IgD-negative memory B cell (primary cell): ENCODE measurements around the gene OR2T27. TPM values are rescaled to one million over a fixed set of nuclear protein-coding genes. Genes with fewer than 3 reads are reported as not detected.
A peak's percentile ranks its signal among the peaks of the same experiment; 100 is the strongest.

Experiments used
- H3K27ac Mint-ChIP-seq, 3 donors: one replicate each; pipeline ENCODE4 v1.8.0; 2020 to 2022; ENCODE audit warnings: mild to moderate bottlenecking in 3 of 3, mixed read lengths in 3 of 3, moderate library complexity in 1 of 3
- H3K27me3 Mint-ChIP-seq: one replicate; pipeline ENCODE4 v1.8.0; 2021; ENCODE audit warnings: mixed read lengths
- H3K36me3 Mint-ChIP-seq: one replicate; pipeline ENCODE4 v1.8.0; 2020; ENCODE audit warnings: mild to moderate bottlenecking, mixed read lengths
- H3K4me1 Mint-ChIP-seq, 3 donors: one replicate each; pipeline ENCODE4 v1.8.0; 2020 to 2022; ENCODE audit warnings: mixed read lengths in 3 of 3, mild to moderate bottlenecking in 1 of 3
- H3K4me3 Mint-ChIP-seq, 4 donors: one replicate each; pipeline ENCODE4 v1.8.0; 2020 to 2022; ENCODE audit warnings: mild to moderate bottlenecking in 4 of 4, mixed read lengths in 4 of 4, moderate library complexity in 3 of 4
- H3K9me3 Mint-ChIP-seq, 3 donors: one replicate each; pipeline ENCODE4 v1.8.0; 2020 to 2021; ENCODE audit warnings: mixed read lengths in 3 of 3, mild to moderate bottlenecking in 1 of 3
- polyA plus RNA-seq: library from polyadenylated mRNA; unstranded; fragments of 300-500 nt; fragmentation: Illumina TruSeq; gene quantifications from one replicate; pipeline ENCODE4 v1.2.3, GENCODE V29; 2021

OR2T27 gene
- polyA plus RNA-seq, 1 donor from 2014 or later, result not detected

DNA sequence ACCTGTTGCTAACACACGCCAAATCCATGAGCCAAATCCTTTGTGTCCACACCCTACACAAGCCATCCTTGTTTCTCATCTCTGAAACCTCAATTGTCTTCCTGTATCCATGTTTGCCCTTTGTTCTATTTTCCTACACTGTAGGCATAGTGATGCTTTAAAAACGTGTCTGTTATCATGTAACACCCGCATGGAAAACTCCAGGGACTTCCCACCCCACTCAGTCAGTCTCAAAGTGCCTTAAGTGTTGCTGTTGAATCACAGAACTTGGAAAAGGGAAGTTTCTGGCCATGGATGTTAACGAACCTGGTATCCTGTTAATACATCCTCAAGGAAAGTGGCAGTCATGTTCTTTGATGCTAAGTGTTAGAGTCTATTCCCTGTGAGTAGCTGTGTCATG lies 30.2 kb downstream of the OR2T27 start:
- H3K36me3 Mint-ChIP-seq, result no peaks in the 10 kb centered on the region
- H3K4me1 Mint-ChIP-seq, result peaks cover 9 to 17% (median 14%) of the 10 kb centered on the region in 3 donors
- H3K27me3 Mint-ChIP-seq, result no peaks in the 10 kb centered on the region
- H3K4me3 Mint-ChIP-seq, result no peak overlapping the region
- H3K27ac Mint-ChIP-seq, result no peak overlapping the region
- H3K9me3 Mint-ChIP-seq, result no peaks in the 10 kb centered on the region

DNA sequence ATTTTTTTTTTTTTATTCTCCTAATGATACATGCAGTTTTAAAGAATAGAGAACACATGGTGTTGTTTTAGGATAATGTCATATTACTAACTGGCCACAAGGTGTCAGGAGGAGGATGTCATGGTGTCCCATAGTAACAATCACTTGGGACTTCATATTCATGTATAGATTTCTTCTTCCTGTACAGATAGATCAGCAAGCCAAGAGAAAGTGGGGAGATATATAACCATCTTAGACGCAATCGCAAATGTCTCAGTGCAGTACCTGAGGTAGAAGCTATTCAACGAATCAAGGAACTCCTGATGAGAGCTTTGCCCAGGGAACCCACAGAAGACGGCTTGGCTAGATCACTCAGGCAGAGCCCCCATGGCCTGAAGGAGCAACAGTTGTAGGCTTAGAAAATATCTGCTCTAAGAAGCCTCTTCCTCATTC lies 32.7 kb downstream of the OR2T27 start:
- Mint-ChIP-seq H3K27me3 (no peaks in the 10 kb centered on the region), H3K27ac (peak overlapping the region; percentile 32 to 88 (median 83)), H3K4me1 (peaks cover 6 to 14% (median 9%) of the 10 kb centered on the region in 3 donors), H3K9me3 (no peaks in the 10 kb centered on the region), H3K36me3 (no peaks in the 10 kb centered on the region), H3K4me3 (peak overlapping the region in 3 of 4 donors; percentile 38 to 57 (median 49))

DNA sequence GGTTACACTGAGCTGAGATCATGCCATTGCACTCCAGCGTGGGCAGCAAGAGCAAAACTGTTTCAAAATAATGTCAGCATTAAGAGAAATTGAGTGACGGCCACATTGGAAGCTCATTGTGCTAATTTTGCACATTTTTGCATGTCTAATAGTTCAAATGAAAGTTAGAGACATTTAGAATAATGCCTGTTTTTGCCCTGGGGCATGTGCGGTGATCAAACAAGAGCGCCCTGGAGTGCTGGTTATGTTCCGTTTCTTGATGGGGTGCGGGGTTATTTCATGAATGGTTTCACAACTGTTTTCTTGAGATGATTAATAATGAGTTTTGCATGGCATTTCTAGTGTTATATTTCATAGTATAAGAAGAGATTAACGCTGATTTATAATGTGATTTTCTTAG lies 33.6 kb downstream of the OR2T27 start:
- Mint-ChIP-seq H3K27me3 (no peaks in the 10 kb centered on the region), H3K36me3 (no peaks in the 10 kb centered on the region), H3K4me3 (no peak overlapping the region), H3K27ac (no peak overlapping the region), H3K9me3 (peaks cover 0 to 1% (median 0%) of the 10 kb centered on the region in 3 donors), H3K4me1 (peaks cover 6 to 14% (median 9%) of the 10 kb centered on the region in 3 donors)

DNA sequence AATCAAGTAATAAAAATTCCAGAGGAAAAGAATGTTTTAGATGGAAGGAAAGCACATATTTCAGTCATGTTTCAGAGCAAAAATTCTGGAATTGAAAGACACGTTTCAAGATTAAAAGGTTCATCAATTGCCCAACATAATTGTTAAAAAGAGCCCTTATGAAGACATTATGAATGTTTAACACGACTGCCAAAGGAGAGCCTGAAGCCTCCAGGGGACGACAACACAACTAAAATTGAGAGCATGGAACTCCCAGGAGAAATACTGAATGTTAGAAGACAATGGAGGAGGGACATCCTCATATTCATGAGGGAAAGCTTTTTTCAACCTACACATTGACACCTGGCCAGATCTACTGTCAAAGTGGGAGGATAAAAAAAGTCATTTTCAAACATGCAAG lies 36.5 kb downstream of the OR2T27 start:
- no peak overlapping the region for H3K27ac Mint-ChIP-seq
- peaks cover 6 to 14% (median 9%) of the 10 kb centered on the region in 3 donors for H3K4me1 Mint-ChIP-seq
- H3K36me3 Mint-ChIP-seq, result peaks cover 3% of the 10 kb centered on the region
- H3K9me3 Mint-ChIP-seq, result peaks cover 0 to 1% (median 0%) of the 10 kb centered on the region in 3 donors
- no peak overlapping the region for H3K4me3 Mint-ChIP-seq
- no peaks in the 10 kb centered on the region for H3K27me3 Mint-ChIP-seq

DNA sequence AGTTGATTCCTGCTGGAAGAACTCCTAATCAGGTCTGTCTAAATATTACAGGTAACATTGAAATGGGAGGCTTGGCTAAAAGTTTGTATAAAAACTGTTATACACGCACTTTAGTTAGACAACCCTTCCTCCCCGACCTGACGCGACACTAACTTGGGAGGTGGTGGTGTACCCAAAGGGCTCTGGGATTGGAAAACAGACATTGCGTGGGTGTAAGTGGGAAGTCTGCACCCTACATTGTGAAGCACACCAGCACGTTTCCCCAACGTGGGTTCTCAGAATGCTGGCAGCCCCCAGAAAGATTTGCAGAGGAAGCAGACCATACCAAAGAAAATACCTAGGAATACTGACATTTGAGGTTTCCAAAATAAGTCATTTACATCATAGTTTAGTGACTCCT lies 37.2 kb downstream of the OR2T27 start:
- Mint-ChIP-seq H3K9me3 (peaks cover 0 to 1% (median 0%) of the 10 kb centered on the region in 3 donors), H3K4me3 (no peak overlapping the region), H3K4me1 (peaks cover 6 to 14% (median 9%) of the 10 kb centered on the region in 3 donors), H3K36me3 (peaks cover 3% of the 10 kb centered on the region), H3K27me3 (no peaks in the 10 kb centered on the region), H3K27ac (no peak overlapping the region)

DNA sequence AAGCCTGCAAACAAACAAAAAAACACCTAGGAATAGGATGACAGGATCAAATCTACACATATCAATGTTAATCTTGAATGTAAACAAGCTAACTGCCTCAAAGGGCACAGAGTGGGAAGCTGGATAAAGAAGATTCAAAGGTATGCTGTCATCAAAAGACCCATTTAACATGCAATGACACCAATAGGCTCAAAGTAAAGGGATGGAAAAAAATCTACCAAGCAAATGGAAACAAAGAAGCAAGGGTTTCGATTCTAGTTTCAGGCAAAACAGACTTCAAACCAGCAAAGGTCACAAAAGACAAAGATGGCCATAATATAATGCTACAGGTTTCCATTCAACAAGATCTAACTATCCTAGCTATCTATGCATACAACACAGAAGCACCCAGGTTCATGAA lies 41.6 kb downstream of the OR2T27 start:
- H3K4me1 Mint-ChIP-seq, result peaks cover 0 to 4% (median 2%) of the 10 kb centered on the region in 3 donors
- H3K36me3 Mint-ChIP-seq, result peaks cover 3% of the 10 kb centered on the region
- no peaks in the 10 kb centered on the region for H3K27me3 Mint-ChIP-seq
- no peak overlapping the region for H3K4me3 Mint-ChIP-seq
- H3K9me3 Mint-ChIP-seq, result peaks cover 0 to 1% (median 0%) of the 10 kb centered on the region in 3 donors
- no peak overlapping the region for H3K27ac Mint-ChIP-seq

DNA sequence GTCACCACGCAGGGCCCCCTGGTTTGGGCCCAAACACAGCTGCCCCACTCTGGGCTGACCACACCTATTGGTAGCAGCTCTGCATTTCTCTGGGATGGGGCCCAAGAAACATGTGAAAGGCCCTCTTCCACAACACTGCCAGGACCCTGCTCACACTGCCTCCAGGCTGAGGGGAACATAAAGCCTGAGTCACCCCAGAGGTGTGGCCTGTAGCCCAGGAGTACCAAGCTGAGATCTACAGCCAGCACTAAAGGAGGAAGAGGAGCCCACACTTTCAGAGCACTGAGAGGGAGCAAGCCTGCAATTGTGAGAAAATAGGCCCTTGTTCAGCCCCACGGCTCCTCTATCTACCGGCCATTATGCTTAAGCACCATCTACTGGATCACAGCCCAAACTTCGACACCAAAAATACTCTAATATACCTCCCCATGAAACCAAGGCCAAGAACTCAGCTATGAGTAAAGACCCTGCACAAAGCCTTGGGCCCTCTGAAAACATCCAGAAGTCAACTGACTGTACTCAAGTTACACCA lies 43.4 kb downstream of the OR2T27 start:
- Mint-ChIP-seq H3K4me3 (no peak overlapping the region), H3K4me1 (no peaks in the 10 kb centered on the region), H3K27ac (peak overlapping the region in 1 of 3 donors; percentile 6), H3K36me3 (peaks cover 3% of the 10 kb centered on the region), H3K9me3 (peaks cover 0 to 1% (median 0%) of the 10 kb centered on the region in 3 donors), H3K27me3 (no peaks in the 10 kb centered on the region)

DNA sequence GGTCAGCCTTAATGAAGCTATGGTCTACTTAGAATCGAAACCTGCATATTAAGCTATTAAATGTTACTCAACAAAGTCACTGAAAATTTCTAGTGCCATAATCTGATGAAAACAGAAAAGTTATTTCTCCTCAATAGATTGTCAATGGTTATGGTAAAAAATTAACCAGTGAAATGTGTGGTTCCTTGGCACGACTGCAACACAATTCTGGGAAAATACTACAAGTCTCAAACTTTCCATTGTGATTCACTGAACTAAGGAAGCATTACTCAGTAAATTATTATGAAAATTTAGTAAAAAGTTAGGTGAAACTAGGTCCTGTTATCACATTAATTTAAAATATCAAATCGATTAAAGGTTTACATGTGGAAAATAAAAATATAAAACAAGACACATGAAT lies 45.0 kb downstream of the OR2T27 start:
- H3K36me3 Mint-ChIP-seq, result peaks cover 3% of the 10 kb centered on the region
- H3K27me3 Mint-ChIP-seq, result no peaks in the 10 kb centered on the region
- no peaks in the 10 kb centered on the region for H3K4me1 Mint-ChIP-seq
- H3K9me3 Mint-ChIP-seq, result no peaks in the 10 kb centered on the region
- no peak overlapping the region for H3K27ac Mint-ChIP-seq
- no peak overlapping the region for H3K4me3 Mint-ChIP-seq

Other genes starting within 250 kb of the OR2T27 start
- not detected for gene OR2T2, start 209.9 kb downstream of the OR2T27 start, polyA plus RNA-seq
- gene OR2T3, start 182.2 kb downstream of the OR2T27 start, polyA plus RNA-seq, result not detected
- 0.16 TPM for gene OR2T5, start 166.9 kb downstream of the OR2T27 start, polyA plus RNA-seq
- gene OR2G6, start 147.5 kb downstream of the OR2T27 start, polyA plus RNA-seq, result not detected
- gene OR2T29, start 92.8 kb downstream of the OR2T27 start, polyA plus RNA-seq, result not detected
- gene OR2T34, start 80.8 kb downstream of the OR2T27 start, polyA plus RNA-seq, result not detected
- 0.39 TPM for gene OR2T10, start 57.8 kb downstream of the OR2T27 start, polyA plus RNA-seq
- gene OR2T11, start 20.4 kb downstream of the OR2T27 start, polyA plus RNA-seq, result not detected
- gene OR2T35, start 10.2 kb downstream of the OR2T27 start, polyA plus RNA-seq, result not detected
- not detected for gene OR14I1, start 47.2 kb upstream of the OR2T27 start, polyA plus RNA-seq
- not detected for gene LYPD8, start 100.2 kb upstream of the OR2T27 start, polyA plus RNA-seq
- 4.9 TPM for gene SH3BP5L, start 170.4 kb upstream of the OR2T27 start, polyA plus RNA-seq
- gene ZNF672, start 182.7 kb upstream of the OR2T27 start, polyA plus RNA-seq, result 46.3 TPM
- 17.0 TPM for gene ZNF692, start 203.6 kb upstream of the OR2T27 start, polyA plus RNA-seq